K562 (cell line): ENCODE data around the gene BMF. TPM values are rescaled to one million over a fixed set of nuclear protein-coding genes. Genes with fewer than 3 reads are reported as not detected.

Source experiments
- ASH1L ChIP-seq: fragments of 450-650 bp; IDR thresholded peaks from 2 replicates; pipeline ENCODE4 v1.6.1; 2018; ENCODE audit warnings: borderline replicate concordance, mild to moderate bottlenecking, low read depth; ENCODE audit not compliant: partially characterized antibody
- DNMT1 ChIP-seq: fragments of 450-650 bp; IDR thresholded peaks from 2 replicates; pipeline ENCODE4 v1.6.1; 2016; ENCODE audit warnings: antibody characterized with exemption, mild to moderate bottlenecking
- MTA1 ChIP-seq: fragments of 450-650 bp; IDR thresholded peaks from 2 replicates; pipeline ENCODE4 v1.6.1; 2017; ENCODE audit warnings: borderline replicate concordance
- NBN ChIP-seq: fragments of 450-650 bp; IDR thresholded peaks from 2 replicates; pipeline ENCODE4 v1.6.1; 2016; ENCODE audit warnings: low read depth, mild to moderate bottlenecking
- NFE2L1 ChIP-seq: fragments of 450-650 bp; IDR thresholded peaks from 2 replicates; pipeline ENCODE4 v1.6.1; 2016; ENCODE audit warnings: missing genetic modification characterization, low read depth, mild to moderate bottlenecking, missing compliant biosample characterization, moderate library complexity, borderline replicate concordance
- polyA plus RNA-seq, 8 experiments: library from polyadenylated mRNA; depleted of rRNA in 4 of 8; stranded (reverse) in 5 of 8; unstranded in 3 of 8; fragments of >200 nt; fragmentation: Nextera tagmentation in 2 of 8; fragmentation: Illumina TruSeq in 1 of 8; extraction: Ambion mirVana in 2 of 8; extraction: Trizol in 1 of 8; gene quantifications; 2 replicates each; pipeline versions ENCODE4 v1.2.1 to v1.2.3, GENCODE V29; 2011 to 2014; ENCODE audit warnings: inconsistent platforms in 1 of 8, missing spikeins in 1 of 8
- total RNA-seq, 7 experiments: library from RNA; depleted of rRNA in 6 of 7; stranded (reverse); fragments of >200 nt in 6 of 7; fragmentation: Illumina TruSeq in 2 of 7; extraction: Trizol in 2 of 7; gene quantifications; 2 replicates each; pipeline versions ENCODE4 v1.2.1 to v1.2.3, GENCODE V29; 2011 to 2021; ENCODE audit warnings: low replicate concordance in 1 of 7
- TF ChIP-seq, protein P1 (sequence below): fragments of 450-650 bp; IDR thresholded peaks from 2 replicates; pipeline ENCODE4 v1.6.1; 2016; ENCODE audit warnings: low read depth
- TF ChIP-seq, protein P2 (sequence below): fragments of 450-650 bp; IDR thresholded peaks from 2 replicates; pipeline ENCODE4 v1.6.1; 2016; ENCODE audit warnings: mild to moderate bottlenecking, moderate library complexity

Gene BMF
- total and polyA plus RNA-seq, 9 of the 15 experiments (the other 6 are each of a cell fraction or from before 2014, with no cell fraction given), result 0.25 to 0.91 (median 0.59) TPM; not detected in 2

DNA sequence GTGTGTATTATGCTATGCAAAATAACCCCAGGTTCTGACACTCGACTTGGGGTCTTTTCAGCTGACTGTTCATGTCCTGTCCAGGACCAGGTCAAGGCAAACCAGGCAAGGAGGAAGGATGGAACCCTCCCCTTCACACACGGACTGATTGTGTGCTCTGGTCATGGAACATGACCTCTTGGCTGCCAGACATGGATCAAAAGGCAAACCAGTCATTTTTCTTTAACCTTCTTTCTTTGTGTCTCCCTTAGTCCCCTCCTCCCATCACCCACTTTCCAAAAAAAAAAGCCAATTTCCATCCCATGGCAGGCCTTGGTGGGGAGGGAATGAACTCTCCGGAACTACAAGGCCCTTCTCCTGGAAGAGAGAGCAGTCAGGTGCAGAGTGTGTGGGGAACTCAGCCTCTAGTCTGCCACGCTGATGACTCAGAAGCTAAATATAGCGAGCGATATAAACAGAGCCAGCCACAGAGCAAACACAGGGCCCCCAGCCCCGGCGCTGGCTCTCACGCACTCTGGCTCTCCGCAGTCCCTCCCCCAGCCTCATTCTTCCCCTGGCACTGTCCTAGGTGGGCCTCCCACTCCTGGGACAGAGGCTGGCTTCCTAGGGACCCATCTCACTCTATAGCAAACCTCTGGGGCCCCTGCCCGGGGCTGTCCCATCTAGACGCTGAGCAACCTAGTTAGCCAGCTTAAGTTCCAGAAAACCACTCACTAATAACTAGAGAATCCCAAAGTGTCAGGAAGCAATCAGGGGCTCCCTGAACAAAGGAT is 10.0 kb downstream of the BMF start (continued):
- TF ChIP-seq, protein P1, sequence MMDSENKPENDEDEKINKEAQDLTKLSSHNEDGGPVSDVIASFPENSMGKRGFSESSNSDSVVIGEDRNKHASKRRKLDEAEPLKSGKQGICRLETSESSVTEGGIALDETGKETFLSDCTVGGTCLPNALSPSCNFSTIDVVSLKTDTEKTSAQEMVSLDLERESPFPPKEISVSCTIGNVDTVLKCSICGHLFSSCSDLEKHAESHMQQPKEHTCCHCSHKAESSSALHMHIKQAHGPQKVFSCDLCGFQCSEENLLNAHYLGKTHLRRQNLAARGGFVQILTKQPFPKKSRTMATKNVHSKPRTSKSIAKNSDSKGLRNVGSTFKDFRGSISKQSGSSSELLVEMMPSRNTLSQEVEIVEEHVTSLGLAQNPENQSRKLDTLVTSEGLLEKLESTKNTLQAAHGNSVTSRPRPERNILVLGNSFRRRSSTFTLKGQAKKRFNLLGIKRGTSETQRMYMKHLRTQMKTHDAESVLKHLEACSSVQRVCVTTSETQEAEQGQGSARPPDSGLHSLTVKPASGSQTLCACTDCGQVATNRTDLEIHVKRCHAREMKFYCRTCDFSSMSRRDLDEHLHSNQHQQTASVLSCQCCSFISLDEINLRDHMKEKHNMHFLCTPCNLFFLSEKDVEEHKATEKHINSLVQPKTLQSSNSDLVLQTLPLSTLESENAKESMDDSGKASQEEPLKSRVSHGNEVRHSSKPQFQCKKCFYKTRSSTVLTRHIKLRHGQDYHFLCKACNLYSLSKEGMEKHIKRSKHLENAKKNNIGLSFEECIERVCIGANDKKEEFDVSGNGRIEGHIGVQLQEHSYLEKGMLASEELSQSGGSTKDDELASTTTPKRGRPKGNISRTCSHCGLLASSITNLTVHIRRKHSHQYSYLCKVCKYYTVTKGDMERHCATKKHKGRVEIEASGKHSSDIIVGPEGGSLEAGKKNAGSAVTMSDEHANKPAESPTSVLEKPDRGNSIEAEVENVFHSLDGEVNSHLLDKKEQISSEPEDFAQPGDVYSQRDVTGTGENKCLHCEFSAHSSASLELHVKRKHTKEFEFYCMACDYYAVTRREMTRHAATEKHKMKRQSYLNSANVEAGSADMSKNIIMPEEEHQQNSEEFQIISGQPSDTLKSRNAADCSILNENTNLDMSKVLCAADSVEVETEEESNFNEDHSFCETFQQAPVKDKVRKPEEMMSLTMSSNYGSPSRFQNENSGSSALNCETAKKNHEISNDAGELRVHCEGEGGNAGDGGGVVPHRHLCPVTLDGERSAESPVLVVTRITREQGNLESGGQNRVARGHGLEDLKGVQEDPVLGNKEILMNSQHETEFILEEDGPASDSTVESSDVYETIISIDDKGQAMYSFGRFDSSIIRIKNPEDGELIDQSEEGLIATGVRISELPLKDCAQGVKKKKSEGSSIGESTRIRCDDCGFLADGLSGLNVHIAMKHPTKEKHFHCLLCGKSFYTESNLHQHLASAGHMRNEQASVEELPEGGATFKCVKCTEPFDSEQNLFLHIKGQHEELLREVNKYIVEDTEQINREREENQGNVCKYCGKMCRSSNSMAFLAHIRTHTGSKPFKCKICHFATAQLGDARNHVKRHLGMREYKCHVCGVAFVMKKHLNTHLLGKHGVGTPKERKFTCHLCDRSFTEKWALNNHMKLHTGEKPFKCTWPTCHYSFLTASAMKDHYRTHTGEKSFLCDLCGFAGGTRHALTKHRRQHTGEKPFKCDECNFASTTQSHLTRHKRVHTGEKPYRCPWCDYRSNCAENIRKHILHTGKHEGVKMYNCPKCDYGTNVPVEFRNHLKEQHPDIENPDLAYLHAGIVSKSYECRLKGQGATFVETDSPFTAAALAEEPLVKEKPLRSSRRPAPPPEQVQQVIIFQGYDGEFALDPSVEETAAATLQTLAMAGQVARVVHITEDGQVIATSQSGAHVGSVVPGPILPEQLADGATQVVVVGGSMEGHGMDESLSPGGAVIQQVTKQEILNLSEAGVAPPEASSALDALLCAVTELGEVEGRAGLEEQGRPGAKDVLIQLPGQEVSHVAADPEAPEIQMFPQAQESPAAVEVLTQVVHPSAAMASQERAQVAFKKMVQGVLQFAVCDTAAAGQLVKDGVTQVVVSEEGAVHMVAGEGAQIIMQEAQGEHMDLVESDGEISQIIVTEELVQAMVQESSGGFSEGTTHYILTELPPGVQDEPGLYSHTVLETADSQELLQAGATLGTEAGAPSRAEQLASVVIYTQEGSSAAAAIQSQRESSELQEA, result no peak
- TF ChIP-seq NBN (no peak; the same call in 1 of the 2 replicates), ASH1L (no peak), NFE2L1 (tag) (no peak), DNMT1 (no peak), MTA1 (no peak)
- TF ChIP-seq, protein P2, sequence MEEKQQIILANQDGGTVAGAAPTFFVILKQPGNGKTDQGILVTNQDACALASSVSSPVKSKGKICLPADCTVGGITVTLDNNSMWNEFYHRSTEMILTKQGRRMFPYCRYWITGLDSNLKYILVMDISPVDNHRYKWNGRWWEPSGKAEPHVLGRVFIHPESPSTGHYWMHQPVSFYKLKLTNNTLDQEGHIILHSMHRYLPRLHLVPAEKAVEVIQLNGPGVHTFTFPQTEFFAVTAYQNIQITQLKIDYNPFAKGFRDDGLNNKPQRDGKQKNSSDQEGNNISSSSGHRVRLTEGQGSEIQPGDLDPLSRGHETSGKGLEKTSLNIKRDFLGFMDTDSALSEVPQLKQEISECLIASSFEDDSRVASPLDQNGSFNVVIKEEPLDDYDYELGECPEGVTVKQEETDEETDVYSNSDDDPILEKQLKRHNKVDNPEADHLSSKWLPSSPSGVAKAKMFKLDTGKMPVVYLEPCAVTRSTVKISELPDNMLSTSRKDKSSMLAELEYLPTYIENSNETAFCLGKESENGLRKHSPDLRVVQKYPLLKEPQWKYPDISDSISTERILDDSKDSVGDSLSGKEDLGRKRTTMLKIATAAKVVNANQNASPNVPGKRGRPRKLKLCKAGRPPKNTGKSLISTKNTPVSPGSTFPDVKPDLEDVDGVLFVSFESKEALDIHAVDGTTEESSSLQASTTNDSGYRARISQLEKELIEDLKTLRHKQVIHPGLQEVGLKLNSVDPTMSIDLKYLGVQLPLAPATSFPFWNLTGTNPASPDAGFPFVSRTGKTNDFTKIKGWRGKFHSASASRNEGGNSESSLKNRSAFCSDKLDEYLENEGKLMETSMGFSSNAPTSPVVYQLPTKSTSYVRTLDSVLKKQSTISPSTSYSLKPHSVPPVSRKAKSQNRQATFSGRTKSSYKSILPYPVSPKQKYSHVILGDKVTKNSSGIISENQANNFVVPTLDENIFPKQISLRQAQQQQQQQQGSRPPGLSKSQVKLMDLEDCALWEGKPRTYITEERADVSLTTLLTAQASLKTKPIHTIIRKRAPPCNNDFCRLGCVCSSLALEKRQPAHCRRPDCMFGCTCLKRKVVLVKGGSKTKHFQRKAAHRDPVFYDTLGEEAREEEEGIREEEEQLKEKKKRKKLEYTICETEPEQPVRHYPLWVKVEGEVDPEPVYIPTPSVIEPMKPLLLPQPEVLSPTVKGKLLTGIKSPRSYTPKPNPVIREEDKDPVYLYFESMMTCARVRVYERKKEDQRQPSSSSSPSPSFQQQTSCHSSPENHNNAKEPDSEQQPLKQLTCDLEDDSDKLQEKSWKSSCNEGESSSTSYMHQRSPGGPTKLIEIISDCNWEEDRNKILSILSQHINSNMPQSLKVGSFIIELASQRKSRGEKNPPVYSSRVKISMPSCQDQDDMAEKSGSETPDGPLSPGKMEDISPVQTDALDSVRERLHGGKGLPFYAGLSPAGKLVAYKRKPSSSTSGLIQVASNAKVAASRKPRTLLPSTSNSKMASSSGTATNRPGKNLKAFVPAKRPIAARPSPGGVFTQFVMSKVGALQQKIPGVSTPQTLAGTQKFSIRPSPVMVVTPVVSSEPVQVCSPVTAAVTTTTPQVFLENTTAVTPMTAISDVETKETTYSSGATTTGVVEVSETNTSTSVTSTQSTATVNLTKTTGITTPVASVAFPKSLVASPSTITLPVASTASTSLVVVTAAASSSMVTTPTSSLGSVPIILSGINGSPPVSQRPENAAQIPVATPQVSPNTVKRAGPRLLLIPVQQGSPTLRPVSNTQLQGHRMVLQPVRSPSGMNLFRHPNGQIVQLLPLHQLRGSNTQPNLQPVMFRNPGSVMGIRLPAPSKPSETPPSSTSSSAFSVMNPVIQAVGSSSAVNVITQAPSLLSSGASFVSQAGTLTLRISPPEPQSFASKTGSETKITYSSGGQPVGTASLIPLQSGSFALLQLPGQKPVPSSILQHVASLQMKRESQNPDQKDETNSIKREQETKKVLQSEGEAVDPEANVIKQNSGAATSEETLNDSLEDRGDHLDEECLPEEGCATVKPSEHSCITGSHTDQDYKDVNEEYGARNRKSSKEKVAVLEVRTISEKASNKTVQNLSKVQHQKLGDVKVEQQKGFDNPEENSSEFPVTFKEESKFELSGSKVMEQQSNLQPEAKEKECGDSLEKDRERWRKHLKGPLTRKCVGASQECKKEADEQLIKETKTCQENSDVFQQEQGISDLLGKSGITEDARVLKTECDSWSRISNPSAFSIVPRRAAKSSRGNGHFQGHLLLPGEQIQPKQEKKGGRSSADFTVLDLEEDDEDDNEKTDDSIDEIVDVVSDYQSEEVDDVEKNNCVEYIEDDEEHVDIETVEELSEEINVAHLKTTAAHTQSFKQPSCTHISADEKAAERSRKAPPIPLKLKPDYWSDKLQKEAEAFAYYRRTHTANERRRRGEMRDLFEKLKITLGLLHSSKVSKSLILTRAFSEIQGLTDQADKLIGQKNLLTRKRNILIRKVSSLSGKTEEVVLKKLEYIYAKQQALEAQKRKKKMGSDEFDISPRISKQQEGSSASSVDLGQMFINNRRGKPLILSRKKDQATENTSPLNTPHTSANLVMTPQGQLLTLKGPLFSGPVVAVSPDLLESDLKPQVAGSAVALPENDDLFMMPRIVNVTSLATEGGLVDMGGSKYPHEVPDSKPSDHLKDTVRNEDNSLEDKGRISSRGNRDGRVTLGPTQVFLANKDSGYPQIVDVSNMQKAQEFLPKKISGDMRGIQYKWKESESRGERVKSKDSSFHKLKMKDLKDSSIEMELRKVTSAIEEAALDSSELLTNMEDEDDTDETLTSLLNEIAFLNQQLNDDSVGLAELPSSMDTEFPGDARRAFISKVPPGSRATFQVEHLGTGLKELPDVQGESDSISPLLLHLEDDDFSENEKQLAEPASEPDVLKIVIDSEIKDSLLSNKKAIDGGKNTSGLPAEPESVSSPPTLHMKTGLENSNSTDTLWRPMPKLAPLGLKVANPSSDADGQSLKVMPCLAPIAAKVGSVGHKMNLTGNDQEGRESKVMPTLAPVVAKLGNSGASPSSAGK, result no peak
